Measurements from ENCODE around the gene ZGPAT. TPM values are rescaled to one million over a fixed set of nuclear protein-coding genes. Genes with fewer than 3 reads are reported as not detected.

Gene ZGPAT
- total and polyA plus RNA-seq, 2 of the 4 experiments (the other 2 are of a cell fraction) = 13.4 to 20.2 TPM

GRCh38 chr20:63778034-63778752 is 70.4 kb downstream of the ZGPAT start:
- H2AK9ac ChIP-seq (replicated peaks; ENCODE audit: low read depth, low read length, poor library complexity) = no peak overlapping the region
- intact Hi-C loops (cut with micrococcal nuclease) (loop anchor here (5.0 kb wide), 1 partner anchor 194 kb away; no protein-coding TSS in a partner anchor), dilution Hi-C loops (cut with HindIII; ENCODE audit: low sequenced_read_pairs, unreplicated experiment) (no loop called here), in situ Hi-C loops (cut with MboI; ENCODE audit: low sequenced_read_pairs) (no loop called here)
- no peak overlapping the region for H3K4ac ChIP-seq (ENCODE audit: low read depth, low read length)
- BruUV-seq (replicated peaks) = no TSS peak
- no peak overlapping the region for H3K23ac ChIP-seq (ENCODE audit: low read depth, low read length)
- H4K20me1 ChIP-seq (ENCODE audit: insufficient read depth, low read length) = peaks cover 25% of the 10 kb centered on the region
- no peak overlapping the region for H3K14ac ChIP-seq (replicated peaks; ENCODE audit: low read depth, low read length)
- peaks cover 7% of the 10 kb centered on the region for H3K4me1 ChIP-seq (ENCODE audit: control insufficient read depth, insufficient read depth, low read length)
- no peak overlapping the region for H2AK5ac ChIP-seq (ENCODE audit: low read depth, low read length)
- H3K4me2 ChIP-seq (ENCODE audit: low read depth, low read length) = no peak overlapping the region
- no peak overlapping the region for H3K4me3 ChIP-seq (ENCODE audit: insufficient read depth, low read depth, low read length)
- H4K91ac ChIP-seq (ENCODE audit: insufficient read depth, low read depth, low read length) = no peak overlapping the region
- no peak overlapping the region for H2BK5ac ChIP-seq (ENCODE audit: low read depth, low read length, poor library complexity, severe bottlenecking)
- no peak overlapping the region for H4K8ac ChIP-seq (ENCODE audit: low read depth in 2 of 2, low read length in 2 of 2)
- no peak overlapping the region for H3K9ac ChIP-seq (ENCODE audit: low read depth, low read length)
- ChIA-PET CTCF (interaction anchor here (0.5 kb wide), 1 partner anchor 196 kb away, joined by 3 read pairs; no protein-coding TSS in a partner anchor), POLR2A (ENCODE audit: unreplicated experiment) (no interaction called here)
- no peak overlapping the region for H3K18ac ChIP-seq (ENCODE audit: low read depth, low read length)
- DNase-seq (no peak), ATAC-seq (ENCODE audit: low read depth) (no peak)
- H3K27me3 ChIP-seq (ENCODE audit: control insufficient read depth, insufficient read depth, low read length) = no peaks in the 10 kb centered on the region
- no peak overlapping the region for H2BK20ac ChIP-seq (ENCODE audit: low read depth, low read length)
- H4K5ac ChIP-seq (ENCODE audit: low read depth, low read length) = no peak overlapping the region
- H2BK120ac ChIP-seq (ENCODE audit: low read depth, low read length) = no peak overlapping the region
- no peak overlapping the region for H3K27ac ChIP-seq (ENCODE audit: insufficient read depth, low read length)
- H3K79me1 ChIP-seq (ENCODE audit: low read depth in 1 of 2, low read length in 2 of 2) = peaks cover 11 to 52% of the 10 kb centered on the region in 2 experiments
- no peak overlapping the region for H3K56ac ChIP-seq (ENCODE audit: extremely low read depth, insufficient read depth, low read length)
- H2BK15ac ChIP-seq (ENCODE audit: low read depth, low read length) = no peak overlapping the region
- H2AFZ ChIP-seq (replicated peaks; ENCODE audit: low read length, poor library complexity) = no peak overlapping the region
- WGBS, 2 experiments (ENCODE audit: extremely low coverage in 2 of 2, insufficient read length in 1 of 2) = 66% methylated on average over 10 of the region's 19 CpGs; no CpG with 5 or more reads in 1 of the 2 experiments
- no peaks in the 10 kb centered on the region; the same call in 1 of the 2 replicates for H3K9me1 ChIP-seq (ENCODE audit: insufficient read depth, low read length)
- H3K36me3 ChIP-seq (ENCODE audit: control insufficient read depth, insufficient read depth, low read length) = no peaks in the 10 kb centered on the region; the same call in 1 of the 2 replicates
- no peaks in the 10 kb centered on the region for H3K9me3 ChIP-seq (ENCODE audit: control insufficient read depth, insufficient read depth, low read length)
- no peak for TF ChIP-seq SMC3 (IDR thresholded peaks at IDR 0.05; ENCODE audit: low read depth, low read length)
- no peak for TF ChIP-seq CEBPB (IDR thresholded peaks at IDR 0.05; ENCODE audit: low read depth, low read length)
- no peak for TF ChIP-seq ELK1 (IDR thresholded peaks at IDR 0.05; ENCODE audit: borderline replicate concordance, low read depth, low read length)
- no peak for TF ChIP-seq FOS (IDR thresholded peaks at IDR 0.05; ENCODE audit: low read depth, low read length)
- TF ChIP-seq RAD21 (IDR thresholded peaks at IDR 0.05; ENCODE audit: low read length) = no peak
- TF ChIP-seq NFE2L2 (IDR thresholded peaks at IDR 0.05; ENCODE audit: low read depth, low read length) = no peak
- TF ChIP-seq MXI1 (IDR thresholded peaks at IDR 0.05; ENCODE audit: borderline replicate concordance, low read depth, low read length) = no peak
- no peak for TF ChIP-seq RFX5 (IDR thresholded peaks at IDR 0.05; ENCODE audit: low read depth, low read length)
- no peak for TF ChIP-seq MAZ (IDR thresholded peaks at IDR 0.05; ENCODE audit: borderline replicate concordance, low read depth, low read length)
- no peak for TF ChIP-seq CHD1 (IDR thresholded peaks at IDR 0.05; ENCODE audit: low read depth, low read length)
- no peak for TF ChIP-seq CTCF (conservative IDR thresholded peaks at IDR 0.05; ENCODE audit: low read depth, low read length)
- TF ChIP-seq RCOR1 (IDR thresholded peaks at IDR 0.05; ENCODE audit: insufficient replicate concordance, low read length) = no peak
- TF ChIP-seq BHLHE40 (IDR thresholded peaks at IDR 0.05; ENCODE audit: low read depth, low read length) = no peak
- no peak for TF ChIP-seq USF2 (IDR thresholded peaks at IDR 0.05; ENCODE audit: low read depth, low read length)
- no peak for TF ChIP-seq POLR2A (IDR thresholded peaks at IDR 0.05; ENCODE audit: low read depth, low read length)

Data from IMR-90 (cell line).